Stimulated activated CD4-positive, alpha-beta T cell treated with anti-CD3 and anti-CD28 coated beads, Interleukin-2, amount 100 ng/mL, for 48 hours (primary cell): ENCODE measurements around the gene DEPP1.

ENCODE experiments used
- DNase-seq, 2 donors: peaks; one replicate each; pipeline ENCODE4 v3.0.0-alpha.2; 2020

Gene DEPP1

DNA sequence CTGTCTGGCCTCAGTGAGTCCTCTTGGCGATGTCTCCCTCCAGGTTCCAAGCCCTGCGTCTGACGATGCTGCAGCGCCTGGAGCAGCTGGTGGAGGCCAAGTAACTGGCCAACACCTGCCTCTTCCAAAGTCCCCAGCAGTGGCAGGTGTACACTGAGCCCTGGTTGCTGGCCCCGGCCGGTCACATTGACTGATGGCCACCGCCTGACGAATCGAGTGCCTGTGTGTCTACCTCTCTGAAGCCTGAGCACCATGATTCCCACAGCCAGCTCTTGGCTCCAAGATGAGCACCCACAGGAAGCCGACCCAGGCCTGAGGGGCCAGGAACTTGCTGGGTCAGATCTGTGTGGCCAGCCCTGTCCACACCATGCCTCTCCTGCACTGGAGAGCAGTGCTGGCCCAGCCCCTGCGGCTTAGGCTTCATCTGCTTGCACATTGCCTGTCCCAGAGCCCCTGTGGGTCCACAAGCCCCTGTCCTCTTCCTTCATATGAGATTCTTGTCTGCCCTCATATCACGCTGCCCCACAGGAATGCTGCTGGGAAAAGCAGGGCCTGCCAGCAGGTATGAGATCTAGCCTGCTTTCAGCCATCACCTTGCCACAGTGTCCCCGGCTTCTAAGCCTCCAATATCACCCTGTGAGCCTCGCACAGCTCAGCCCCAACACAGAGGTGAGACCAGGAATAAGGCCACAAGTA, 14.8 kb upstream of the DEPP1 start:
- DNase-seq: no peak

DNA sequence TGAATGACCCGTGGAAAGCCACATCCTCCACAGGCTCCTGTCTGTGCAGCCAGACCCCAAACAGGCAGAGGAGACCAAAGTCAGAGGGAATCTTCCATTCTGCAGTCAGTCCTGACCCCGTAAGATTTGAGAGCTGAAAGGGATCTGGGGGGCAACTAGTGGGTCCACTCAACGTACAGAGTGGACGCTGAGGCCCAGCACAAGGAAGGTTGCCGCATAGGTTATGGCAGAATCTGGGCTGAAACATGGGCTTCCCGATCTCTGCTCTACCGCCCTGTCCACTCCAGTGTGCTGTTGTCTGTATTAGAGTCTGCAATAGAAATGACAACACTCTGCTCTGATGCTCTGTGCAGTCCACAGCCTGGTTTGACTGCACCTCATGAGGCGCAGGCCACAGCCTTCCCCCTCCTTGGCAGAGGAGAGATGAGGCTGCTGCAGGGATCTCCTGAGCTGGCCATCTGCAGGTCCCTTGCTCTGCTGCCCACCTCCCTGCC, 14.2 kb upstream of the DEPP1 start:
- no peak for DNase-seq

DNA sequence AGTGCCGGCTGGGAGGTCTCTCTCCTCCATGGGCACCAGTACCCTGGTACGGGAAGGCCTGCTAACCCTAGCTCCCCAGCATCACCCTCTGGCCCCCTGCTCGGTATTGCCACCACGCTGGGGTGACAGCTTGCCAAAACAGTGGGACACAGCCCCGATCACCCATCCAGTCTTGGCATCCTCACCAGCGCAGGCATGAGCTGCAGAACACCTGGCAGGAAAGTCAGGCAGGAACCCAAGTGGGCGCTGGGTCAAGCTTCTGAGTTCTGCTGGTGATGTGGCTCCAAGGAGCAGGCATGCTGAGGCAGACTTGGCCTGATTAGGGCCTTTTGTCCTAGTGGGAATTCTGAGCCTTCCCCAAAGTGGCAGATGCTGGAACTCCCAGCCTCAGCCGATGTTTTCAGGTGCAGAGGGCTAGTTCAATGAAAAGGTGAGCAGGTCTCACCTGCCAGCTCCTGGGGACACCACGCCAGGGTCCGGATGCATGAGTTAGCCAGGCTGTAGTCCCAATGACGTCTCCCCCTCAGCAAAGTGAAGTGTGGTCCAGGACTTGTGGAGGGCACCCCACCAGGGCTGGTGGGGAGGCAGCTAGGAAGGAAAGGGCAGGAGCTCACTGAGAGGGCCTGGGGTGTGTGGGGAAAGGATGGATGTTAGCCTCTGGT, 13.6 kb upstream of the DEPP1 start:
- DNase-seq: no peak

DNA sequence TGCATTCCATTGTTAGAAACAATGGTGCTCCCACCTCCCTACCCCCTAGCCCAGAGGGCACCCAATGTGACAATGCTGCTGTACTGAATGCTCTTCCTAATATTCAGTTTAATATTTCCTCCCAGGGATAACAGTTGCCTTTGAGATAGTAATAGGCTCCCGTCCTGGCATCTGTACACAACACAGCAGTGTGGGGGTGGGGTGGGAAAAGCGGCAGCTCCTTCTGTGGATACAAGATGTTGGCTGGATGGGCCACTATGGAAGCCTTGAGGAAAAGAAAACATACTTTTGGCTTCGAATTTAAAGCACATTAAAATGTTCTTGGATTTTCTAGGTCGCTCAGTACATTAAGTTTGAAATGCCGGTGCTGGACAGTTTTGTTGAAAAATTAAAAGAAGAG, 13.0 kb upstream of the DEPP1 start:
- DNase-seq: no peak

DNA sequence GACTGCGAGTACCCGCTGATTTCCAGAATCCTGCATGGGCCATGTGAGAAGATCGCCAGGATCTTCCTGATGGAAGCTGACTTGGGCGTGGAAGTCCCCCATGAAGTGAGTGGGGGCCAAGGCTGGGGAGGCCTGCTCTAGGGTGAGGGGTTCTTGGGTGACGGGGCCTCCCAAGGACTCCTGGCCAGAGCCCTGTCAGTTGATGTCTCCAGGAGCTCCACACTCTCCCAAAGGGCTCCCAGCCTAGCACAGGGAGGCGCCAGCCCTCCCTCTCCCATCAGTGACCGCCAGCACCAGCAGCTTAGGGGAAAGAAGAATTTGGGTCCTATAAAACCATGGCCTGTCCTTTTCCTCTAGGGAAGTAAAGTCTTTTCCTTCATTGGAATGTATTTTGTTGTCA, 12.4 kb upstream of the DEPP1 start:
- no peak for DNase-seq

DNA sequence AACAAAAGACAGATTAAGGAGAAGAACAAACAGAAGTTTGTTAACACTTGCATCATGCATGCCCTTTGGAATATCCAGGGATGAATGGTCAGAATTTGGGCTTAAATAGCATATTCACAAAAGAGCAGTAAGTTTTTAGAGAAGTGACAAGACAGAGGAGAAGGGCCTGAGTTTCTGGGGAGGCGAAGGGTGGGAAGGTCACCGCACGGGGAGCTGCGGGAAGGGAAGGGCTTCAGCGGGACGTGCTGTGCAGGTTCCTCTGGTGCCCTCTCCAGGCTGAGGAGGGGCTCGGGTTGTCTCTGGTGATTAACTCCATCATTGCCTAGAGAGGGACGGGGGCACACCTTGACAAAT, 11.7 kb upstream of the DEPP1 start:
- DNase-seq: no peak

DNA sequence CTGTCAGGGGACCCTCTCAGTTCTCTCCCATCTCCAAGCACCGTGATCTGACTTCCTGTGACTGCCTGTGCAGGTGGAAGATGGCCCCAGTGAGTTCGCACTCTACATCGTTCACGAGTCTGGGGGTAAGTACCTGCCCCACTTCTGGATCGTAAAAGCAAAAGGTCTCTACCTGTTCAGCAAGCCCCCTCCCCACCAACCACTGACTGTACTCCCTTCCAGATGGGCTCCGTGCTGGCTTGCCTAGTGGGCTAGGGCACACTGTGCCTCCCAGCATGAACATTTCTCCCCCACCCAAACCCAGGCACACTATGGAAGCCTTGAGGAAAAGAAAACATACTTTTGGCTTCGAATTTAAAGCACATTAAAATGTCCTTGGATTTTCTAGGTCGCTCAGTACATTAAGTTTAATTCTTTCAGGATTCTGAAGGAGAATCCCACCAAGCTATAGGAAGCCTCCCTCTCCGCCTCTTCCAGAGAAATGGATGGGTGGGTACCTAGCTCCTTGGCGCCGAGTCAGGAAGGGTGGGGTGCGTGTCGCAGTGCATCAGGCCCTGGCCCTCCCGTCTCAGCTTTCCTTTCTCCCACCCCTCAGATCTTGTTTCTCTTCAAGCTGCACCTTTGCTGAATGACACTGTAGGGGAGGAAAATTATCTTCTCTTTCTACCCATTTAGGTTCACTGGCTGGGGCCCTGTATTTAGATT, 11.1 kb upstream of the DEPP1 start:
- DNase-seq: no peak

DNA sequence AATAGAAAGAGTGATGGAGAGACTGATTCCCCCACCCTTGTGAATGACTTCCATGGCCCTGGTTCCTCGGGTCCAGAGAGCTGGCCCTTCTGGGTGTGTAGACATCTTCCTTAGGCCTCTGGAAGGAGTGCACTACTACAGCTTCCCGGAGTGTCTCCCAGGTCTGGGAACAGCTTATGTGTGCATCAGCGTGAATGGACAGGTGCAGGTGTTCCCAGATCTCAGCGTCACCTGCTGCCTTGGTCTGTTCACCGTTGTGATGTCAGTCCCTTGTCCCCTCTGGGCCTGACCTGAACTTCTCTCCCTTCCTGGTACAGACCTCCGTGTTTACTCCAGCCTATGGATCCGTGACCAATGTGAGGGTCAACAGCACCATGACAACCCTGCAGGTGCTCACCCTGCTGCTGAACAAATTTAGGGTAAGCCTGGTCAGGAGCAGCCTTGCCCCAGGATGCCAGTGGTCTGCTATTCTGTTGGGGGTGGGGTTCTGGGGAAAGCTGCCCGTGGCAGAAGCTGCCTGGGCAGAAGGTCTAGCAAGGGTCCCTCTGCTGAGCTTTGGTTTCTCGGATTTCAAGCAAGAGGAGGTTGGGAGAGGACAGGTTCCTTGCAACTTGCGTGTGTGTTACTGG, 10.5 kb upstream of the DEPP1 start:
- DNase-seq: no peak

DNA sequence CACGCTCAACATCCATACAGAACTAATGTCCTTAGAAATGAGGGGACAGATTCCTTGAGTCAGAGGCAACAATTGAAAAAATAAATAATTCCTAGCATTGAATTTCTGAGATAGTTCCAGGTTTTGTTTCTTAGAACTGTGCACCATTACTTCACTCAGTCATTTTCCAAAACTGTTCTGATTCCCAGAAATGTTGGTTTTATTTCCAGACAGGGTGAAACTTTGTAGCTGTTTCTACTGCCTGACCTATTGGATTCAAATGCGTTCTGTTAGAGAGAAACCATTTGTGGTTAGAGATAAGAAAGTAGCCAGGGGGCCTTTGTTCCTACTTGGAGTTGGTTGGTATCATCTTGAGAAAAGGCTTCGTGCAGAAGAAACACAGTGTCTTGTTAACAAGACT, 8.1 kb upstream of the DEPP1 start:
- no peak for DNase-seq

DNA sequence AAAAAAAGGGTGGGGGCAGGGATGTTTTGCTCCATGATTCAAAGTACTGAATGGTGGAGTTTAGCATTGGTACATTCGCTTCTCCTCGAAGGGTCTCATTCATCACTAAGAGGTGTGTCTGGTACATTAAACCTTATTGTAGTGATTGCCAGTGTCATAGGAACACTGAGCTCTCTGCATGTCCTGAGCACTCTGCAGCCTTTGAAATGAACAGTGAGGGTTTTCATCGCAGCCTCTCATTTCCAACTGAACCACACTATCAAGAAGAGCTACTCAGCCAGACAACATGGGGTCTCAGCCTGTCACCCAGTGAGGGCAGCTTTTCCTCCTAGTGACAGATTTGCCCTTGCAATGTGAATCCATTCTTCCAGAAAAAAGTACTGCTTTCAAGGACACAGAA, 7.6 kb upstream of the DEPP1 start:
- DNase-seq: no peak

DNA sequence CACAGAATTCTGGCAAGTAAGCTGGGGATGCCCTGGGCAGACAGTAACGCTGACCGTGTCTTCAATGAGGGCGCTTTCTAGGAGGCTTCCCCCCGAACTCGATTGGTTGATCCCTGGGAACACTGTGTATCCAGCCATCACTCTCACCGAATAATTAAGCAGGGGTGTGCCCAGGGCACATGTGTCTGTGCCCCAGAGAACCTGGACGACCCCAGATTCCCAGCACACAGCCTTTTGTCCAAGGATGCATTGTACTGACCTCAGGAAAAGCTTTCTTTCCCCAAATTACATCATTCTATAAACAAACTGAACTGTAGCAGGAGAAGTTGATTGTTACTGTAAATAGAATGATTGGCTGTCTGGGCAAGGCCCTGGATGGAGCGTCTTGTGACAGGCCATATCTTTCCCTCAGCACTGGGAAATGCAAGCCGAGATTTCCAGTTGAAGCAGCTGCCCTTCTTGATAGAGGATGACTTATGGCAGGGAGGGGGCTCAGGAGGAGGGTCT, 6.6 kb upstream of the DEPP1 start:
- DNase-seq: no peak

DNA sequence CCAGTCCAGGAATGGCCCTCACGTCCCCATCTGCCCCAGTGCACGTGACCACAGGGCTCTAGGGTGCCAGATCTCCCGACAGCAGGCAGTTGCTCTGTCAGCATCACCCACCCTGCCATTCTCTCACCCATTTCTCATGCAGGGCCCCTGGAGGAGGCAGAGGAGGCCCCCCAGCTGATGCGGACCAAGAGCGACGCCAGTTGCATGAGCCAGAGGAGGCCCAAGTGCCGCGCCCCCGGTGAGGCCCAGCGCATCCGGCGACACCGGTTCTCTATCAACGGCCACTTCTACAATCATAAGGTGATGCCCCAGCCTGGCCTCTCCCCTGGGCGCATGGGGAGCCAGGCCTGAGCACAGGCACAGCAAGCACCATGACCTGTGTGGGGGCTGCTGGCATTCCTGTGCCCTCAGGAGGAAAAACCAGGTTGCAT, 6.1 kb upstream of the DEPP1 start:
- DNase-seq: no peak

DNA sequence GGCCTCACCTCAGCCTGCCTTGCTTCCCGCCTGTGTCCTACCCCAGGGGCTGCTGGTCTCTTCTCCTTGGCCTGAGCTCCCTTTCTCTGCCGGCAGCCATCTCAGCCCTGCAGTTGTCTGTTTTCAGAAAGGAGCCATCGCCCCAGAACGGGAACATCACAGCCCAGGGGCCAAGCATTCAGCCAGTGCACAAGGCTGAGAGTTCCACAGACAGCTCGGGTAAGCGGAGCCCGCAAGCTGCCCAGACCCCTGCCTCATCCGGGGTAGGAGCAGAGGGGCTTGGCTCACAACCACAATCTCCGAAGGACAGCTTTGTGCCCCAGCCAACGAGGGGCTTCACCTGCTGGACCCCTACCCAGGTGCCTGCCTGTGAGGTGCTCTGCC, 5.3 kb upstream of the DEPP1 start:
- DNase-seq: no peak

DNA sequence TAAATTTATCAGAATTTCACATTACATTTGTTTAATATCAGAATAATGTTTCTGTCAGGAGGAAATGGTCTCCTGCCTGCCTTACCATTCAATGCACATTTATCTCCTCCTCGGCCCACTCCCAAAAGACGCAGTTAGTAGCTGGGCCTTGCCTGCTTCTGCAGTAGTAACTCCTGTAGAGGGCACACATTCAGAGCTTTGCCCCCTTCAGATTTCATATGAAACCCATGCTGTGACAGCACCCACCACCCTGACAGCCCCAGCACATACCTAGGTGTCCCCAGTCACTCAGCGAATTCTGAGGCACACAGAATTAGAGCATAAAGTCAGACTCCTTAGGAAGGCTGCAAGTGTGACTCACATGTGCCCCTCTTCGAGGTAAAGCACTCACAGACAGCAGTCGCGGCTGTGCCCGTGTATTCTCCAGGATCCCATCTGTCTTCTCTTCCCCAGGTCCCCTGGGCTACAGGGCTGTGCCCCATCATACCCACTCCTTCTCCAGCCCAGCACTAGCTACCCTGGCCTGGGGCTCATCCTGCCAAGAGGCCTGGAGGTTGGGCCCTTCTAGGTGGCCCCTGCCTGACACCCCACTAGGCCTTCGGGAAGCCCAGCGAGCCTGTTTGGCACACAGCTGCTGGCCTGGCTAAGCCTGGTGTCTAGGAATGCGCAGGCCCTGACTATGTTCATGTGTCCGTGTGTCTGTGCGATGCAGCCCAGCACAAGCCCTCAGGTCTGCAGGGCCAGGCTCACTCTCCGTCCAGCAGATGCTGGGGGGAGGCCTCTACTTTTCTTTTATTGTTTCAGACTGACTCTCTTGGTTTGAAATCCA, 4.7 kb upstream of the DEPP1 start:
- no peak for DNase-seq

DNA sequence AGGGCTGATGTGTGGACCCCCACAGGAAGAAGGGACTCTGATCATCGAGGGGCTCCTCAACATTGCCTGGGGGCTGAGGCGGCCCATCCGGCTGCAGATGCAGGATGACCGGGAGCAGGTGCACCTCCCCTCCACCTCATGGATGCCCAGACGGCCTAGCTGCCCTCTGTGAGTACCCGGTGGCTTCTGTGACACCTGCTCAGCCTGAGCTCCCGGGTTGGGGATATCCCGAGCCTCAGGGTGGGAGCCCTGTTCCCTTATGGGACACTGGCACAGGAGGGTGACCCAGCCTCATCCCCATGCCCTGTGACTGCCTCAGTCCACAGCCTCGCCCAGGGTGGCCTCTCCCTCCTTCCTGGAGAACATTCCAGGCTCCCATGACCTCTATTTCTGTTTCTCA, 3.9 kb upstream of the DEPP1 start:
- DNase-seq: no peak

DNA sequence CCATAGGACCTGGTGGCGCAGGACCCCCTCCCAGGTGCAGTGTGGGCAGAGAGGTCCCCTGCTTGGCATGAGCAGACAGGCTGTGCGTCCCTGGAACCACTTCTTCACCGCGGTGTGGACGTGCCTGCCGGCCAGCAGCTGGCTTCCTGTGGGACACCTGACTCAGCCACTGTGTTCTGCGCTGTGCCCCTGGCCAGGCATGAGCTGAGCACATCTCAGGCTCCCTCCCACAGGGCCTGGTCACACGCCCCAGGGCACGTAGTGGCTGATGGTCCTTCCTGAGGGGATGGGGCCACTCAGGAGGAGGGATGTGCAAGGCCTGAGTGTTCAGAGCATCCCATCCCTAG, 3.5 kb upstream of the DEPP1 start:
- DNase-seq: no peak

DNA sequence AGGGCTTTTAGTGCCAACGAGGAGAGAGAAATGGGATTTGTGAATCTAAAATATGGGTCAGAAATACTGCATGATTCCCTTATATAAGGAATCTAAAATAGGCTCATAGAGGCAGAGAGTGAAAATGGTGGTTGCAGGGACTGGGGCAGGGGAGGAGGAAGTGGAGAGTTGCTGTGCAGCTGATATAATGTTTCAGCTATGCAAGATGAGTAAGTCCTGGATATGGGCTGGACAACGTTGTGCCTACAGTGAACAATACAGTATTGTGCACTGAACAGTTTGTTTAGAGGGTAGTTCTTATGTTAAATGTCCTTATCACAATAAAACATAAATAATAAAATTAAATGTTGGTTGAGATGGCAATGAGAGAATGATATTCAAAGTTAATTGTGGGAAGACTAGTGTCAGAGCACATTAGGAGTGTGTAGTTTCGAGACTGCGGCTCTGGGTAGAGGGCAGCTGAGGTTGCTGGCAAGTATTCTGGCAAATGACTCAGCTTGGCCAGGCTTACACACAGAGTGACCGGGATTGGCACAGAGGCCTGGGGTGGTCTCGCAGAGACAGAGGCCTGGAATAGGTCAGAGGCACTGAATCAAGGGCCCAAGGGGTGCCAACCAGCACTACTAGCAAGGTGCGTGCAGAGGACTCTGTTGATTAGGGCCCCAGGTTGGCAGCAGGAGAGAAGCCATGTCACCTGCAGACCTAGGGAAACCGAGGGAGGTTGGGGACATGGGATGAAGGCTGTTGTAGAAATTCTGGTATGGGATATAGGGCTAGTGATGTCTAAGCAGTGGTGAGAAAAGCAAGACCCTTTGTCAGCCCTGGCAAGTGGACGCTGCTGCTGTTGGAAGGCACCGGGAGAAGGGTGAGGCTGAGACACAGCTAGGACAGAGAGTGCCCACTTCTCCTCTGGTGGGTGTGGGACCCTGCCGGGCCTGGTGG, 2.8 kb upstream of the DEPP1 start:
- no peak for DNase-seq

DNA sequence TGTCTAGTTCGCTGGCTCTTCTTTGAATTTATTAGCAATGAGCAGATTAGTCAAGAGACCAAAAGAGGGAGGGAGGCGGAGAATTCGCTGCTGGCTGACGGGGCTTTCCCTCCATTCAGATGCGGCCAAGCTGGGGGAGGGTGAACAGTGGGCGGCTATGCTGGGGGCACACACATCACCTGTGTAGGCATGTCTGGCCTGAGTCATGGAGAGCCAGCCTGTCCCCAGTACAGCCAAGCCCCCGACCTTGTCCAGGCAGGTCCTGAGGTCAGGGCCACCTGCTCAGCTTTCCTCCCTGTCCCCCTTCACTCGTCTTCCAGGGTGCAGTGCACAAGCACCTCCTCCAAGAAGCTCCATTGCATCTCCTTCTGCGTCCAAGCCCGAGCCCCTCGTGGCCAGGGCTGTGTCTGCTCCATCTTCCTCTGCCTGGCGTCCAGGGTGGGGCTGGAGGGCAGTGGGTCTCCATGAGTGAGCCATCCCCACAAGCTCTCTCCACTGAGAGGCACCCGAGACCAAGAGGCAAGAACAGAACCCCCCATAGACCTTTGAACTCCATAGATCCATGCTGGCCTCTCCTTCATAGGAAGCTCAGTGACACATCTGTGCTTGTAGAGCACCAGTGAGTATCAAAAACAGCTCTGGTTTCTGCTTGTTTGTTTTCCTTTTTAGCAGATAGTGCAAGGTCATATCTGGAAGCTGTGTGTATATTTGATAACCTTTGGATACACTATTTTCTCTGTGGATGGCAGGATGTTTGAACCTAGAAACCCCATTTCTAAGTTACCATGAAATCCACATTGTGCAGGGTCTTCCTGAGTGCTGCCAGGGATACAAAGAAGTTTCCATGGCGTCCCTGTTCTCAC, 1.9 kb upstream of the DEPP1 start:
- DNase-seq: no peak

DNA sequence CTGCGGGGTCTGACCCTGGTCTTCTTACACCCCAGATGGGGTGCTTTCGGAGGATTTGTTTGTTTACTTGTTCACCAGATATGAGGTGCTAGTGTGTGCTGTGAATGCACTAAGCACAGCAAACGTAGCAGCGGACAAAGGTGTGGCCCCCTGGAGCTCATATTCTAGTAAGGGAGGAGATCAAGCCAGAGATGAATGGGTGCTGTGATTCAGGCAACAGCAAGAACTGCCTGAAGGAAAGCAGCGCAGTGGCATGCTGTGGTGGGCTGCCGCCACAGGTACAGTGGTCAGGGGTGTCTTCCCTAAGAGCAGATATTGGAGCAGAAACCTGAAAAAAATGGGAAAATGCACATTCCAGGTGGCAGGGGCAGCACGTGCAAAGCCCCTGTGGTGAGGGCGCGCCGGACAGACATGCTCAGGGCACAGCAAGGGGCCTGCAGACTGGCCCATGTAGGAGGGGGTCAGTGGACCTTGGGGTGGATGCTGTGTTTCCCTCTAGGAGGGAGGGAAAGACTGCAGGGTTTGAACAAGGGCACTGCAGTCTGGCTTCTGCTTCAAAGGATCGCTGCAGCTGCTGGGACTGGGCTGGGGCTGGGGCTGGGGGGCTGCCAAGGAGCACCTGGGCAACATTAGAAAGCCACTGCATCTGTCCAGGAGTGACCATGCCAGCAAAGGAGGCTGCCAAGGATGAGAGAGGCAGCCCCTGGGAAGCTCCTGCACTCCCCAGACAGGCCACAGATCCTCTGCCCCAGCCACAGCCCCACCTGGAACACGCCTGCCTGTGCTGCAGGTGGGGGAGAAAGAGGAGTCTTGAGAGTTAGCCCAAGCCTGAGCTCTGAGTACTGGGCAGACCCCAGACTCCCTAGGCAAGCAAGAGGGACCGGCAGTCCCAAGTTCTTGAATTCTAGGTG, 927 bp upstream of the DEPP1 start:
- no peak for DNase-seq

DNA sequence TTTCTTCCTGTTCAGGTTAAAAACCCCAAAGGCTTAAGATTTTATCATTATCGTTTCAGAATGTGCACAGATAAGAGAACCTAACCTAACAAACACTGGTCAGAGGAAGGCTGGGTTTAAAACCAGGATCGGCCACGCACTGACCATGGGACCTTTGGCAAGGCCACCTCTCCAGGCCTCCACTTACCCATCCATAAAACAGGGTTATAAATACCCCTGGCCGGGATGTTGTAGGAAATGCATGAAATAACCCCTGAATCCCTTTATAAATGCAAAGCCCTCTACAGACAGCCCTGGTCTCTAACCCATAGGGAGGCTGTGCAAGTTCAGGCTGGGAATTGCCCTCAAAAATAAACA, 418 bp downstream of the DEPP1 start:
- no peak for DNase-seq
